Tibial nerve (tissue), 4 donors: Measurements from ENCODE around the gene DLST. TPM values are rescaled to one million over a fixed set of nuclear protein-coding genes. Genes with fewer than 3 reads are reported as not detected.

Experiments
- DNase-seq, 2 donors: peaks; one replicate each; pipeline ENCODE4 v3.0.0-alpha.2; 2019; ENCODE audit warnings: low spot score in 2 of 2
- H3K27ac ChIP-seq, 4 donors: fragments of 200-600 bp; sonication (generic) in 3 of 4; one replicate each; pipeline ENCODE4 v1.5.1; 2017 to 2019; ENCODE audit warnings: mild to moderate bottlenecking in 1 of 4
- H3K27me3 ChIP-seq, 2 donors: fragments of 200-600 bp; sonication (generic) in 1 of 2; one replicate each; pipeline versions ENCODE4 v1.5.1 to v1.6.0; 2017 to 2019
- H3K36me3 ChIP-seq, 3 donors: fragments of 200-600 bp; sonication (generic); one replicate each; pipeline ENCODE4 v1.5.1; 2018 to 2019
- H3K4me1 ChIP-seq, 4 donors: fragments of 200-600 bp; sonication (generic) in 3 of 4; one replicate each; pipeline ENCODE4 v1.5.1; 2017 to 2019
- H3K4me3 ChIP-seq, 4 donors: fragments of 200-600 bp; sonication (generic) in 3 of 4; one replicate each; pipeline ENCODE4 v1.5.1; 2017 to 2019; ENCODE audit warnings: mild to moderate bottlenecking in 1 of 4, moderate library complexity in 1 of 4
- H3K9me3 ChIP-seq, 4 donors: fragments of 200-600 bp; sonication (generic) in 3 of 4; one replicate each; pipeline ENCODE4 v1.5.1; 2017 to 2019
- CTCF ChIP-seq, 5 experiments: fragments of 200-600 bp in 3 of 5; fragments of 450-650 bp in 2 of 5; sonication (generic) in 3 of 5; IDR thresholded peaks; one replicate each; pipeline ENCODE4 v1.5.1; 2016 to 2019; ENCODE audit warnings: antibody characterized with exemption in 5 of 5, mild to moderate bottlenecking in 3 of 5, moderate library complexity in 2 of 5
- EP300 ChIP-seq, 2 donors: sonication (generic); formaldehyde crosslinking; IDR thresholded peaks; one replicate each; pipeline ENCODE4 v1.6.1; 2017; ENCODE audit warnings: antibody characterized with exemption in 2 of 2, mild to moderate bottlenecking in 1 of 2
- POLR2A ChIP-seq, 2 donors: fragments of 450-650 bp; IDR thresholded peaks; one replicate each; pipeline ENCODE4 v1.6.1; 2017; ENCODE audit warnings: antibody characterized with exemption in 2 of 2, mild to moderate bottlenecking in 2 of 2, moderate library complexity in 2 of 2
- WGBS, 2 donors: methylation state at CpG; one replicate each; pipeline ENCODE4 v1.1.5; 2018; 5-methylcytosine and 5-hydroxymethylcytosine counted together
- total RNA-seq, 4 donors: library from RNA; depleted of rRNA; stranded (reverse); fragments of >200 nt; gene quantifications; one replicate each; pipeline ENCODE4 v1.1.0, GENCODE V29; 2016

Gene DLST
- total RNA-seq, 4 donors from 2014 or later, result 73.5 to 94.8 (median 87.2) TPM

- DNase-seq, result no peak
- no peak for TF ChIP-seq POLR2A (IDR thresholded peaks at IDR 0.05)
- no peak for TF ChIP-seq CTCF (IDR thresholded peaks at IDR 0.05)
- TF ChIP-seq EP300 (IDR thresholded peaks at IDR 0.05), result no peak
- Histone ChIP-seq H3K9me3 (no peaks in the 10 kb centered on the region), H3K27ac (no peak overlapping the region), H3K4me3 (no peak overlapping the region), H3K27me3 (no peaks in the 10 kb centered on the region), H3K36me3 (no peaks in the 10 kb centered on the region), H3K4me1 (peaks cover 0 to 53% (median 22%) of the 10 kb centered on the region in 4 donors)
- WGBS, 2 donors, result 82 to 87% methylated on average over 21 to 22 of the region's 22 CpGs
Measured at GRCh38 chr14:74919421-74920165, 37.9 kb downstream of the DLST start.

DNA sequence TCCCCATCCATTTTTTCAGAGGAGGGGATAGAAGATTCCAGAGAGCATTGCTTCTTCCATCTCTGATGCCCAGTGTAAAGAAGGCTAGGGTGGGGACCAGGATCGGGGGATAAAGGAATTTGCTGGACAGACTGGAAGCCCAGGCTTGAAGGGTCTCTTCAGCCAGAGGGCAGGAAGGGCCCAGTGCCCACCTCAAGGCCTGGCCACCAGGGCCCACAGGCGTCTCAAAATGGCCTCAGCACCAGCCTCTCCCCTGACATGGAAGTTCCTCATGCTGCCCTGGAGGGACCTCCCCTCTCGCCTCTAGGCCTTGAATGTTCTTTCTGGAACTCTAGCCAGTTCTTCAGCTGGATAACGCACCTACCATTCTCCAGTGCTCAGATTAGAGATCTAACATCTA lies 38.6 kb downstream of the DLST start:
- Histone ChIP-seq H3K4me3 (no peak overlapping the region), H3K9me3 (no peaks in the 10 kb centered on the region), H3K27me3 (no peaks in the 10 kb centered on the region), H3K36me3 (no peaks in the 10 kb centered on the region), H3K27ac (no peak overlapping the region), H3K4me1 (peaks cover 0 to 46% (median 22%) of the 10 kb centered on the region in 4 donors)
- WGBS, 2 donors, result 80 to 85% methylated on average over 4 of the region's 4 CpGs
- DNase-seq, result no peak
- TF ChIP-seq POLR2A (IDR thresholded peaks at IDR 0.05) (no peak), CTCF (IDR thresholded peaks at IDR 0.05) (no peak), EP300 (IDR thresholded peaks at IDR 0.05) (no peak)

DNA sequence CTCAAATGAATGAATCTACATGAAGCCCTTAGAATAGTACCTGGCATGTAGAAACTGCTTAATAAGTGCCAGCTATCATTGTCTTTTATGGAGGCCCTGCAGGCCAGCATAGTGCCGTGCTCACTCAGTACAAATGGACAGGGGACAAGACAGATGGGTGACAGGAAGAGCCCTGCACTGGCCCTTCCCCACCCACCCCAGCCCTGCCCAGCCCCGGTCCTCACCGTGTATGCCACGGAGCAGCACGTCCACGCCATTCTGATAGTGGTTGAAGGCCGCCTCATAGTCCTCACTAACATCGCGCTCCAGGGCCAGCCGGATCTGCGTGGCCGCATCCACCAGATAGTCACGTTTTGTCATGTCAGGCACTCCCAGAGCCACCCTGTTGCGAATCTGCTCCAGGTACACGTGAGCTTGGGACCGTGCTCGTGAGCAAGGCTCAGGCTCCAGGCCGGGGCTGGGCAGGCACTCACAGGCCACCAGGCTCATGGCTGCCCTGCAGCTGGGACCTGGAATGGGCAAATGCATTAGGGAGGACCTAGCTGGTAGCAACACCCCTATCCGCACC lies 39.4 kb downstream of the DLST start:
- WGBS, 2 donors, result 90 to 91% methylated on average over 13 to 19 of the region's 19 CpGs
- no peak overlapping the region for H3K4me3 ChIP-seq
- no peak for DNase-seq

DNA sequence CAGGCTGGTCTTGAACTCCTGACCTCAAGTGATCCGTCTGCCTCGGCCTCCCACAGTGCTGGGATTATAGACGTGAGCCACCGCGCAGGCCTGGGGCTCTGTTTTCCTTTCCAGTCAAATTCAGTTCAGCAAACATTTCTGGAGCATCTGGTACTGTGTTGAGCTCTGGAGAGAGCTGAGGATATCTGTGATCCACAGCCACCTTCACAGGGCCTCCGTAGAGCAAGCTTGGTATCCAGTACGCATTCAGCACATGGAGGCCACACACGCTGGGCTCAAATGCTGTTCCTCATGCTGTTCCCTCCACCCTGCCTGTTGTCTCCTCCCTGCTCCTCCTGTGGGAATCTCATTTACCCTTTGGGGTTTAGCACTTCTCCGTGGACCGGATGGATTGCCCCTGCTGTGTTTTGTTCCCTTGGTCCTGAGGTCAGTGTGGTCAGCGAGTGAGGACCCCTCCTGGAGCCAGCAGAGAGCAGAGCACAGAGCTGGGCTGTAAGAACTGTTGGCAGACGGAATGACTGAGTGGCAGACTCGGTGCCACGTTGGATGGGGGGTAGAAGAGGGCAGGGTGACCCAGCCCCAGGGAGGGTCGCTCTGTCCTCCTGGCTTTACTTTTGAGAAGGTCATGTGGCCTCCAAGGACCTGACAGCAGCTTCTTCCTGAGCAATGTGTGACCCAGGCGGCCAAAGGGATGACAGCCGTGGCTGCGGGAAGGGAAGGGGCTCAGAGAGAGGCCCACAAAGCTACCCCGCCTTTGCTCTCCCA lies 40.5 kb downstream of the DLST start:
- Histone ChIP-seq H3K36me3 (no peaks in the 10 kb centered on the region), H3K4me3 (peak overlapping the region; percentile 43 to 74 (median 60)), H3K4me1 (peaks cover 0 to 28% (median 17%) of the 10 kb centered on the region in 4 donors), H3K27ac (peak overlapping the region in 1 of 4 donors; percentile 70), H3K27me3 (no peaks in the 10 kb centered on the region), H3K9me3 (no peaks in the 10 kb centered on the region)
- TF ChIP-seq CTCF (IDR thresholded peaks at IDR 0.05) (no peak), POLR2A (IDR thresholded peaks at IDR 0.05) (no peak), EP300 (IDR thresholded peaks at IDR 0.05) (no peak)
- 73 to 77% methylated on average over 19 of the region's 19 CpGs for WGBS, 2 donors
- DNase-seq, result no peak

More for the DNA sequence above, 39.4 kb downstream of the DLST start:
- H3K27me3 ChIP-seq, result no peaks in the 10 kb centered on the region
- no peak for TF ChIP-seq EP300 (IDR thresholded peaks at IDR 0.05)
- no peak for TF ChIP-seq POLR2A (IDR thresholded peaks at IDR 0.05)
- TF ChIP-seq CTCF (IDR thresholded peaks at IDR 0.05), result no peak
- H3K9me3 ChIP-seq, result no peaks in the 10 kb centered on the region
- peaks cover 0 to 38% (median 18%) of the 10 kb centered on the region in 4 donors for H3K4me1 ChIP-seq
- H3K36me3 ChIP-seq, result no peaks in the 10 kb centered on the region
- H3K27ac ChIP-seq, result no peak overlapping the region
